ENCODE results near the gene SNN. TPM values are rescaled to one million over a fixed set of nuclear protein-coding genes. Genes with fewer than 3 reads are reported as not detected.
A peak's percentile ranks its signal among the peaks of the same experiment; 100 is the strongest.

The SNN gene
- total and polyA plus RNA-seq, 2 experiments from 2014 or later: 5.4 to 5.9 TPM

DNA sequence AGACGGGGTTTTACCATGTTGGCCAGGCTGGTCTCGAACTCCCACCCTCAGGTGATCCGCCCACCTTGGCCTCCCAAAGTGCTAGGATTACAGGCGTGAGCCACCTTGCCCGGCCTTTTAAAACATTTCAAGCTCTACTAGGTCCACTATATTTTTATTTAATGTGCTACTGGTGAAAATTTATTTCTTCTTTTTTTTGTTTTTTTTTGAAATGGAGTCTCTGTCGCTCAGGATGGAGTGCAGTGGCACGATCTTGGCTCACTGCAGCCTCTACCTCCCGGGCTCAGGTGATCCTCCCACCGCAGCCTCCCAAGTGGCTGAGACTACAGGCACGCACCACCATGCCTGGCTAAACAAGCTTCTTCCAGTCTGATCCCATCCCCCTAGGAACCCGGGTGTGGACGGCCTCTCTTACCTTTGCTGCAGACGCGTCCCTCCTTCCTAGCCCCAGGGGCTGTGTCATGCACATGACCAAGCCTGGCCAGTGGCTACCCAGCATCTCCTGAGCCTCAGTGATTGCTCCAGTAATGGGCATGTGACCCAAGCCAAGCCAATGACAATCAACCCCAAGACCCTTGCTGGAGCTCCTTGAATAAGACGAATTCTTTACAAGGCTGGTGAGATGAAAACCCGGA is 41.5 kb upstream of the SNN start:
- no peak overlapping the region for H3K4me2 ChIP-seq (ENCODE audit: unreplicated experiment)
- H4K20me1 ChIP-seq (ENCODE audit: insufficient read depth): no peaks in the 10 kb centered on the region
- peaks cover 55% of the 10 kb centered on the region for H3K4me1 ChIP-seq (ENCODE audit: insufficient read depth)
- TF ChIP-seq EZH2 (IDR thresholded peaks at IDR 0.05; ENCODE audit: insufficient read depth, poor library complexity, severe bottlenecking) (no peak), EZH2phosphoT487 (IDR thresholded peaks at IDR 0.05; ENCODE audit: insufficient read depth, low read depth) (no peak)
- DNase-seq: no peak
- no peaks in the 10 kb centered on the region for H3K79me2 ChIP-seq (ENCODE audit: insufficient read depth)
- no peak overlapping the region for H2AFZ ChIP-seq
- no peaks in the 10 kb centered on the region for H3K9me3 ChIP-seq (ENCODE audit: low read depth)
- H3K27me3 ChIP-seq (replicated peaks; ENCODE audit: insufficient read depth): no peaks in the 10 kb centered on the region
- H3K27ac ChIP-seq: peak overlapping the region; percentile 95
- no peaks in the 10 kb centered on the region for H3K36me3 ChIP-seq (ENCODE audit: low read depth)
- H3K9me2 ChIP-seq (ENCODE audit: insufficient read depth): no peaks in the 10 kb centered on the region
- in situ Hi-C loops (cut with MboI): no loop called here
- WGBS, 2 experiments (ENCODE audit: low coverage in 1 of 2, low lambda C conversion rate in 2 of 2, missing lambda C conversion rate in 2 of 2): 94 to 98% methylated on average over 14 to 16 of the region's 16 CpGs
- peaks cover 22% of the 10 kb centered on the region for H3F3A ChIP-seq (ENCODE audit: insufficient read depth)
- H3K4me3 ChIP-seq: no peak overlapping the region
- peak overlapping the region; percentile 77 for H3K9ac ChIP-seq

- H3F3A ChIP-seq (ENCODE audit: insufficient read depth): peaks cover 22% of the 10 kb centered on the region
- no peak for TF ChIP-seq EZH2phosphoT487 (IDR thresholded peaks at IDR 0.05; ENCODE audit: insufficient read depth, low read depth)
- TF ChIP-seq EZH2 (IDR thresholded peaks at IDR 0.05; ENCODE audit: insufficient read depth, poor library complexity, severe bottlenecking): no peak
- H3K9me2 ChIP-seq (ENCODE audit: insufficient read depth): no peaks in the 10 kb centered on the region
- 0 out of 2 replicates have a peak overlapping the region, but pooled peaks have one; percentile 26 for H3K4me3 ChIP-seq
- peak overlapping the region; percentile 54 for H3K4me2 ChIP-seq (ENCODE audit: unreplicated experiment)
- 96 to 99% methylated on average over 5 of the region's 5 CpGs for WGBS, 2 experiments (ENCODE audit: low coverage in 1 of 2, low lambda C conversion rate in 2 of 2, missing lambda C conversion rate in 2 of 2)
- peak overlapping the region; percentile 77 for H3K9ac ChIP-seq
- peak overlapping the region; percentile 95 for H3K27ac ChIP-seq
- H2AFZ ChIP-seq: peak overlapping the region; percentile 36; the same call in 1 of the 2 replicates
- no peaks in the 10 kb centered on the region for H3K27me3 ChIP-seq (replicated peaks; ENCODE audit: insufficient read depth)
- H4K20me1 ChIP-seq (ENCODE audit: insufficient read depth): no peaks in the 10 kb centered on the region
- no peaks in the 10 kb centered on the region for H3K79me2 ChIP-seq (ENCODE audit: insufficient read depth)
- in situ Hi-C loops (cut with MboI): no loop called here
- H3K36me3 ChIP-seq (ENCODE audit: low read depth): no peaks in the 10 kb centered on the region
- H3K9me3 ChIP-seq (ENCODE audit: low read depth): no peaks in the 10 kb centered on the region
- DNase-seq: peak; percentile 56
- peaks cover 55% of the 10 kb centered on the region for H3K4me1 ChIP-seq (ENCODE audit: insufficient read depth)
These were observed 41.0 kb upstream of the SNN start for GRCh38 chr16:11627292-11627663.

DNA sequence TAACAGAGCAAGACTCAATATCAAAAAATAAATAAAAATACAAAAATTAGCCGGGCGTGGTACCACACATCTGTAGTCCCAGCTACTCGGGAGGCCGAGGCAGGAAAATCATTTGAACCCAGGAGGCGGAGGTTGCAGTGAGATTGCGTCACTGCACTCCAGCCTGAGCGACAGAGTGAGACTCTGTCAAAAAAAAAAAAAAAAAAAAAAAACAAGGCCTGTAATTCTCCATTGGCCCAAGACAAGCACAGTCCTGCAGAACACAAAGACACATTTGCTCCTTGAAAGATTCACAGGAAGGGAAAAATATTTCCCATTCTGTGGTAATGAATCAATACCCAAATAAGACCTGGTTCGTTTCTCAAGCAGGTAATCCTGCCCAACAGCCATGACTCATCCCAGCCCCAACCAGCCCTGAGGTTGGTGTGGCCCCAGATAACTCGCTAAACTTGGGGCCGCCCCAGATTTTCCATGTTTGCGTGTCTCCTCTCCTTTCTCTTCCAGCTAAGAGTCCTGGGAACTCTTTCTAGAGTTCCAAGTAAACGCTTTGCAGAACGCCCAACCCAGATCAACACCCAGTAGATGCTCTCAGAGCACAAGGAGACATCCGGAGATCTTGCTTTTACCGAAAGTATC is 40.3 kb upstream of the SNN start:
- WGBS, 2 experiments (ENCODE audit: low coverage in 1 of 2, low lambda C conversion rate in 2 of 2, missing lambda C conversion rate in 2 of 2): 2 to 4% methylated on average over 15 of the region's 15 CpGs
- Histone ChIP-seq H3K9me3 (ENCODE audit: low read depth) (no peaks in the 10 kb centered on the region), H3K4me1 (ENCODE audit: insufficient read depth) (peaks cover 56% of the 10 kb centered on the region), H3K27me3 (replicated peaks; ENCODE audit: insufficient read depth) (no peaks in the 10 kb centered on the region), H3K4me2 (ENCODE audit: unreplicated experiment) (peak overlapping the region; percentile 54), H3K9ac (peak overlapping the region; percentile 77), H4K20me1 (ENCODE audit: insufficient read depth) (no peaks in the 10 kb centered on the region), H2AFZ (peak overlapping the region; percentile 36), H3K4me3 (0 out of 2 replicates have a peak overlapping the region, but pooled peaks have one; percentile 26), H3K79me2 (ENCODE audit: insufficient read depth) (no peaks in the 10 kb centered on the region), H3K27ac (peak overlapping the region; percentile 95), H3K36me3 (ENCODE audit: low read depth) (no peaks in the 10 kb centered on the region), H3F3A (ENCODE audit: insufficient read depth) (peaks cover 22% of the 10 kb centered on the region), H3K9me2 (ENCODE audit: insufficient read depth) (no peaks in the 10 kb centered on the region)
- in situ Hi-C loops (cut with MboI): no loop called here
- peak; percentile 96 for DNase-seq
- TF ChIP-seq EZH2 (IDR thresholded peaks at IDR 0.05; ENCODE audit: insufficient read depth, poor library complexity, severe bottlenecking) (no peak), EZH2phosphoT487 (IDR thresholded peaks at IDR 0.05; ENCODE audit: insufficient read depth, low read depth) (no peak)

DNA sequence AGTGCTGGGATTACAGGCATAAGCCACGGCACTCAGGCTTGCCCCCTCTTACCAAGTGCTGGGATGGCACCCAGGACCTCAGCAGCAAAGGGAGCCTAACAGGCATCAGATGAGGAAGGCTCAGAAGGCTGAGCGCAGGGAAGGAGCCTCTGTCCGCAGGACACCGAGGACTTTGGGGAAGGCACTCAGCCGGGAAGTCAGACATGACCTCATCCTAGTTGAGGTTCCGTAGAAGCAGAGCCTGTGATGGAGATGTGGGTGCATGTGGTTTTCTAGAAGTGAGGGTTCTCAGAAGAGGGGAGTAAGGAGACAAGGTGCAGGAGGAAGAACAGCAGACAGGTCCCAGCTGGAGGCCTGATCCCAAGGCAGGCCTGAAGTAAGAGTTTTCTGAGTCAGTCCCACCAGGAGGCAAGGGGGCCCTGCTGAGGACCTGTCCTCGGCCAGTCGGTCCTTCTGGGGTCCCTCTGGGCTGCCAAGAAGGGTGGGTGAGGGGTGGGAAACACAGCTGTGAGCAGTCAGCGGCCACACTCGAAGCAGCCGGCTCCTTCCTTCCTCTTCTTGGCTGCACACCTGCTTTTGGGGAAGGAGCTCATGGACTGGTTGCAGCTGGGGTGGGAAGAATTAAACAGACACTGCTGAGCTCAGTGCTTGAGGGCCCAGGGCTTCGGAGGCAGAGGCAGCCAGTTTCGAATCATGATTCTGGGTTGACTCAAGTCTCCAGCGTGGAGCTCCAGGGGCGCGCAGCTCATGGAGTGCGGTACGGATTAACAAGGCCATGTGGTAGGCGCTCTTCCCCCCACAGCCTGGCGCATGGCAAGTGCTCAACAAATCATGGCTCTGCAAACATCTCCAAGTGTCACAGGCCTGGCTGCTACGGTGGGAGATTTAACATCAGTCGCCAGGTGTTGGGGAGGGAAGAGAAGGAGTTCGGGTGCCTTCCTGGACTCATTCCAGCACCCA is 38.9 kb upstream of the SNN start:
- H3K4me1 ChIP-seq (ENCODE audit: insufficient read depth): peaks cover 67% of the 10 kb centered on the region

More for the DNA sequence above, 38.9 kb upstream of the SNN start:
- TF ChIP-seq EZH2phosphoT487 (IDR thresholded peaks at IDR 0.05; ENCODE audit: insufficient read depth, low read depth) (no peak), EZH2 (IDR thresholded peaks at IDR 0.05; ENCODE audit: insufficient read depth, poor library complexity, severe bottlenecking) (no peak)
- Histone ChIP-seq H3K9me3 (ENCODE audit: low read depth) (no peaks in the 10 kb centered on the region), H3K79me2 (ENCODE audit: insufficient read depth) (no peaks in the 10 kb centered on the region), H3F3A (ENCODE audit: insufficient read depth) (peaks cover 22% of the 10 kb centered on the region), H3K9ac (peak overlapping the region; percentile 77), H3K27me3 (replicated peaks; ENCODE audit: insufficient read depth) (no peaks in the 10 kb centered on the region), H3K9me2 (ENCODE audit: insufficient read depth) (no peaks in the 10 kb centered on the region), H3K27ac (peak overlapping the region; percentile 95), H3K36me3 (ENCODE audit: low read depth) (no peaks in the 10 kb centered on the region), H3K4me2 (ENCODE audit: unreplicated experiment) (no peak overlapping the region), H4K20me1 (ENCODE audit: insufficient read depth) (no peaks in the 10 kb centered on the region), H3K4me3 (no peak overlapping the region), H2AFZ (no peak overlapping the region)
- DNase-seq: no peak
- in situ Hi-C loops (cut with MboI): no loop called here
- WGBS, 2 experiments (ENCODE audit: low coverage in 1 of 2, low lambda C conversion rate in 2 of 2, missing lambda C conversion rate in 2 of 2): 89% methylated on average over 19 to 23 of the region's 23 CpGs

Data from GM23248 (cell line).